Stimulated activated CD4-positive, alpha-beta T cell treated with anti-CD3 and anti-CD28 coated beads, TNF-alpha, amount 100 ng/mL, for 4 hours (primary cell): Measurements from ENCODE around the gene TFPI.
"Not testable (repeated sequence)": the region's sequence is repeated elsewhere in the genome, so short reads cannot be mapped to it uniquely, and the experiment has no call there.

ENCODE experiments used
- DNase-seq, 3 experiments: peaks; one replicate each; pipeline ENCODE4 v3.0.0-alpha.2; 2020; ENCODE audit warnings: low read depth in 3 of 3

TFPI gene

DNA sequence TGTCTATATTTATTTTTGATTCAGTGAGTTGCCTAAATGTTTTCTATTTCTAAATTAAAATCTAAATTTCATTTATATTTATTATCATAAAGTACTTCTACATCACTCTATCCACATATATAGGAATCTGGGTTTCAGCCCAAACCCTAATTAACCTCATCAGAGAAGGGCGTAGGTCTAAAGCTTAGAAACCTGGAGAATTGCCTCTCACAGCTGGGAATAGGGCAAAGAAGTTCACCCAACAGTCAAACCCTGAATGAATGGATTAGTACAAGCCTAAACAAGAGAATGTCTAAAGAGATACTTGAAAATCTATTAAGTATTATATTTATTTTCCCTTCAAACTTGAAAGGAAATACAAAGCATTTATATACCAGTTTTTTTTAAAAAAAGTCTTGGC is 26.2 kb downstream of the TFPI start:
- DNase-seq: no peak

DNA sequence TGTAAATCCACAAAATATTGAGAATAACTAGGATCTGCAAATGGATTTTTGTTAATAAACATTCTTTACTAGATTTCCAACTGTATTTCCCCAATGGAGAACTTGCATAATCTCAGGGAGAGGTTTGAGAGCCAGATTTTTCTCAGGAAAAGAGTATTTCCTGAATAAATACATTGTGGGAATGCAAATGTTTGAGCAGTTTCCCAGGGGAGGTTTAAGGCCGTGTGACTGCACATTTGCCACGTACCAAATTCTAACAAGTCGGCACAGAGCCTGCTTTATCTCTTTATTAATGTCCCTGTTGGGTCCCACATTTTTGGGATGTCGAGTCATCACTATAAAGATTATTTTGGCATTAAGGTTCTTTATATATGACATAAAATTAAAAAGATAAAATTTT is 27.0 kb downstream of the TFPI start:
- DNase-seq: no peak

DNA sequence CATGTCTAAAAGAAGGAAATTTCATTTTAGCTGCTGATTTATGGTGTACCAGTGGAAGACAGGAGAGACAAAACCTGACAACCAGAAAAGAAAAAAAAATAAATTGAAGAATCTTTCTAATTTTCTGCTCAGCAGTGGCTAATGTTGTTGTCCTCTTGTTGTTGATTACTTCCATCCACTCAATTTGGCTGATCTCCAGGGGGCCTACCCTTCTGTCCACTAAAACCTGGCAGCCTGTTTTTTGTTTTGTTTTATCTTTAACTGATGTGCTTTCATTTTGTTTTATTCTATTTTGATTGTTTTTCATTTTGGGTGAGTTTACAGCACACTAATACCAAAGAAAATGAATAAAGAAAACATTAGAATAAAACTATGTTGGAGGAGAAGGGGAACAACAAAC is 27.4 kb downstream of the TFPI start:
- no peak for DNase-seq

DNA sequence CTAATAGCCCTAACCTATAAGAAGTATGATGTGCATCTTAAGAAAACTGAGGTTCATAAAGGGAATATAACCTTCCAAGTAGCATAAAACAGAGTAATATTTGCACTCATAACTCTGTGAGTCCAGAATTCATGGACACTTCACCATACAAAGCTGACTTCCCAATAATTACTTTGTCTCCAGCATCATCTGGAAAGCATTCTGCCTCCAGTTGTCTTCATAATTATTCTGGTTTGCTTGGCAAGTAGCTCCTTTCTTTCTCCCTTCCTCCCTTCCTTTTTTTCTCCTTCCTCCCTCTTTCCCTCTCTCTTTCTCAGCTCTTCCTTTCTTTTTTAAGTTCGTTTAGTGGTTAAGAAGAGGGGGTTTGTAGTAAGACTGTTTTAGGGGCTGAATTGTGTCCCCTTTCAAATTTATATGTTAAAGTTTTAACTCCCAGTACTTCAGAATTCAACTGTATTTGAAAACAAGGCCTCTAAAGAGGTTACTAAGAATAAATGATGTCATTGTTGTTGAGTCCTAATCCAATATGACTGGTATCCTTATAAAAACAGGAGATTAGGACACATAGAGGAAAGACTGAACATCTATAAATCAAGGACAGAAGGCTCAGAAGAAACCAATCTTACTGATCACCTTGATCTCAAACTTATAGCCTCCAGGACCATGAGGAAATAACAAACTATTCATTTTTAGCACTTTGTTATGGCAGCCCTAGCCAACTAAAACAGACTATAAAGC is 28.9 kb downstream of the TFPI start:
- no peak for DNase-seq

DNA sequence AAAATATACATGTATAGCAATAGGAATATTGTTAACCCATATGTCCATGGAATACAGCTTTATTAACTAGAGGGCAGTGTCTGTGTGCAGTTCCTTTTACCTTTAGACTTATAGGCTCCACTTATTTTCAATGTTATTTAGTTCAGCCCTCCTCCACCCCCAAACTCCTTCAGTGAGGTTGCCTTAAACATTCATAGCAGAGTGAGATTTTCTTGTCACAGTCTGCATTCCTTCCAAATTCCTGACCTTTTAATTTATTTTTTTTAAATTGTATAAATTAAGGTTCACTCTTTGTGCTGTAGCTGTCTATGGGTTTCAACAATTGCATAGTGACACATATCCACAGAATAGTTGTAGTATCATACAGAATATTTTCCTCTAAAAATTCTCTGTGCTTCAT is 30.9 kb downstream of the TFPI start:
- no peak for DNase-seq

DNA sequence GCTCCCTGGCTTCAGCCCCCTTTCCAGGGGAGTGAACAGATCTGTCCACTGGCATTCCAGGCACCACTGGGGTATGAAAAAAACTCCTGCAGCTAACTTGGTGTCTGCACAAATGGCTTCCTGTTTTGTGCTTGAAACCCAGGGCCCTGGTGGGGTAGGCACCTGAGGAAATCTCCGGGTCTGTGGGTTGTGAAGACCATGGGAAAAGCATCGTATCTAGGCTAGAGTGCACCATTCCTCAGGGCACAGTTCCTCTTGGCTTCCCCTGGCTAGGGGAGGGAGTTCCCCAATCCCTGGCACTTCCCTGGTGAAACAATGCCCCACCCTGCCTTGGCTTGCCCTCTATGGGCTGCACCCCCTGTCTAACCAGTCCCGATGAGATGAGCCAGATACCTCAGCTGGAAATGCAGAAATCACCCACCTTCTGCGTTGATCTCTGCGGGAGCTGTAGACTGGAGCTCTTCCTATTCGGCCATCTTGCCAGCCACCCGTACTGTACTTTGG is 34.1 kb downstream of the TFPI start:
- no peak for DNase-seq

DNA sequence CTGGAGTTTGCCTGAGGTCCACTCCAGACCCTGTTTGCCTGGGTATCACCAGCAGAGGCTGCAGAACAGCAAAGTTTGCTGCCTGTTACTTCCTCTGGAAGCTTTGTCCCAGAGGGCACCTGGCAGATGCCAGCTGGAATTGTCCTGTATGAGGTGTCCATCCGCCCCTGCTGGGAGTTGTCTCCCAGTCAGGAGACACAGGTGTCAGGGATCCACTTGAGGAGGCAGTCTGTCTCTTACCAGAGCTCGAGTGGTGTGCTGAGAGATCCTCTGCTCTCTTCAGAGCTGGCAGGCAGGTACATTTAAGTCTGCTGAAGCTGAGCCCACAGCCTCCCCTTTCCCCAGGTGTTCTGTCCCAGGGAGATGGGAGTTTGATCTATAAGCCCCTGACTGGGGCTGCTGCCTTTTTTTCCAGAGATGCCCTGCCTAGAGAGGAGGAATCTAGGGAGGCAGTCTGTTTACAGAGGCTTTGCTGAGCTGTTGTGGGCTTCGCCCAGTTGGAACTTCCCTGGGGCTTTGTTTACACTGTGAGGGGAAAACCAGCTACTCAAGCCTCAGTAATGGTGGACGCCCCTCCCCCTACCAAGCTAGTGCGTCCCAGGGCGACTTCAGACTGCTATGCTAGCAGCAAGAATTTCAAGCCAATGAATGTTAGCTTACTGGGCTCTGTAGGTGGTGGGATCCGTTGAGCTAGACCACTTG is 34.7 kb downstream of the TFPI start:
- DNase-seq: no peak

DNA sequence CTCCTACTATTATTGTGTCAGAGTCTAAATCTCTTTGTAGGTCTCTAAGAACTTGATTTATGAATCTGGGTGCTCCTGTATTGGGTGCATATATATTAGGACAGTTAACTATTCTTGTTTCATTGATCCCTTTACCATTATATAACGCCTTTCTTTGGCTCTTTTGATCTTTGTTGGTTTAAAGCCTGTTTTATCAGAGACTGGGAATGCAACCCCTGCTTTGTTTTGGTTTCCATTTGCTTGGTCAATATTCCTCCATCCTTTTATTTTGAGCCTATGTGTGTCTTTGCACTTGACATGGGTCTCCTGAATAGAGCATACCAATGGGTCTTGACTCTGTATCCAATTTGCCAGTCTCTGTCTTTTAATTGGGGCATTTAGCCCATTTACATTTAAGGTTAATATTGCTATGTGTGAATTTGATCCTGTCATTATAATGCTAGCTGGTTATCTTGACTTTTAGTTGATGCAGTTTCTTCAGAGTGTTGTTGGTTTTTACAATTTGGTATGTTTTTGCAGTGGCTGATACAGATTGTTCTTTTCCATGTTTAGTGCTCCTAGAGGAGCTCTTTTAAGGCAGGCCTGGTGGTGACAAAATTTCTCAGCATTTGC is 36.4 kb downstream of the TFPI start:
- not testable (repeated sequence) for DNase-seq

DNA sequence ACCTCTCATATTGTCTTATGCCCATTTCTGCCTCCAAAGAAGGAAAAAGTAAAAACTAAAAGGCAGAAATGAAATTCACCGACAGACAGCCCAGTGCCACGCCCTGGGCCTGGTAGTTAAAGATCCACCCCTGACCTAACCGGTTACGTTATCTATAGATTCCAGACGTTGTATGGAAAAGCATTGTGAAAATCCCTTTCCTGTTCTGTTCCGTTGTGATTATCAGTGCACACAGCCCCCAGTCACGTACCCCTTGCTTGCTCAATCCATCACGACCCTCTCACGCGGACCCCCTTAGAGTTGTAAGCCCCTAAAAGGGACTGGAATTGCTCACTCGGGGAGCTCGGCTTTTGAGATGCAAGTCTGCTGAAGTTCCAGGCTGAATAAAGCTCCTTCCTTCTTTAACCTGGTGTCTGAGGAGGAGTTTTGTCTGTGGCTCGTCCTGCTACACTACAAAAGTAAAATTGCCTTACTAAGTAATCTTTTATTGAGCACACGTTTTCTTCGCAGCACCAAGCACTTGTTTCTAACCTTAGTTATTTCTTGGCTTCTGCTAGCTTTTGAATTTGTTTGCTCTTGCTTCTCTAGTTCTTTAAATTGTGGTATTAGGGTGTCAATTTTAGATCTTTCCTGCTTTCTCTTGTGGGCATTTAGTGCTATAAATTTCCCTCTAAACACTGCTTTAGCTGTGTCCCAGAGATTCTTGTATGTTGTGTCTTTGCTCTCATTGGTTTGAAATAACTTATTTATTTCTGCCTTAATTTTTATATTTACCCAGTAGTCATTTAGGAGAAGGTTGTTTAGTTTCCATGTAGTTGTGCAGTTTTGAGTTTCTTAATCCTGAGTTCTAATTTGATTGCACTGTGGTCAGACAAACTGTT is 37.4 kb downstream of the TFPI start:
- DNase-seq: not testable (repeated sequence)

DNA sequence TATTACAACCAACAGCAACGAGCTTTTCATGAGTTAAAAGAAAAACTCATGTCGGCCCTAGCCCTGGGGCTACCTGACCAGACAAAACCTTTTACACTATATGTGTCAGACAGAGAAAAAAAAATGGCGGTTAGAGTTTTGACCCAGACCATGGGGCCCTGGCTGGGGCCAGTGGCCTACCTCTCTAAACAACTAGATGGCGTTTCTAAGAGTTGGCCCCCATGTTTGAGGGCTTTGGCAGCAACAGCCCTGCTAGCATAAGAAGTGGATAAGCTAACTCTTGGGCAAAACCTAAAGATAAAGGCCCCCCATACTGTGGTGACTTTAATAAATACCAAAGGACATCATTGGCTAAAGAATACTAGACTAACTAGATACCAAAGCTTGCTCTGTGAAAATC is 39.3 kb downstream of the TFPI start:
- no peak for DNase-seq

DNA sequence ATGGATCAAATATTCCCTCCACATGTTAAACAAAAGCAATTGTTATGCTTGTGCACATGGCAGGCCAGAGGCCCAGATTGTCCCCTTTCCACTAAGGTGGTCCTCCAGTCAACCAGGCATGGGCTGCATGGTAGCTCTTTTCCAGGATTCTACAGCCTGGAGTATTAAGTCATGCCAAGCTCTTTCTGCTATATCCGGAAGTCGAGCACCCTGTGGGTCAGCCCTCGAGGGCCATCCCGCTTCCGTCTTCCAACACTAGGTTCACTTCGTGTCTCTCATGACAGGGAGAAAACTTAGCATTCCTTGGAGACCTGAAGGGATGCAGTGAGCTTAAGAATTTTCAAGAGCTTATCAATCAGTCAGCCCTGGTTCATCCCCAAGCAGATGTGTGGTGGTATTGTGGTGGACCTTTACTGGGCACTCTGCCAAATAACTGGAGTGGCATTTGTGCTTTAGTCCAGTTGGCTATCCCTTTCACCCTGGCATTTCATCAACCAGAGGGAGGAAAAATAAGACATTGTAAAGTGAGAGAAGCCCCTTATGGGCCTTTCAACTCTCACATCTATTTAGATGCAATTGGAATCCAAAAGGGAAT is 39.9 kb downstream of the TFPI start:
- DNase-seq: not testable (repeated sequence)

DNA sequence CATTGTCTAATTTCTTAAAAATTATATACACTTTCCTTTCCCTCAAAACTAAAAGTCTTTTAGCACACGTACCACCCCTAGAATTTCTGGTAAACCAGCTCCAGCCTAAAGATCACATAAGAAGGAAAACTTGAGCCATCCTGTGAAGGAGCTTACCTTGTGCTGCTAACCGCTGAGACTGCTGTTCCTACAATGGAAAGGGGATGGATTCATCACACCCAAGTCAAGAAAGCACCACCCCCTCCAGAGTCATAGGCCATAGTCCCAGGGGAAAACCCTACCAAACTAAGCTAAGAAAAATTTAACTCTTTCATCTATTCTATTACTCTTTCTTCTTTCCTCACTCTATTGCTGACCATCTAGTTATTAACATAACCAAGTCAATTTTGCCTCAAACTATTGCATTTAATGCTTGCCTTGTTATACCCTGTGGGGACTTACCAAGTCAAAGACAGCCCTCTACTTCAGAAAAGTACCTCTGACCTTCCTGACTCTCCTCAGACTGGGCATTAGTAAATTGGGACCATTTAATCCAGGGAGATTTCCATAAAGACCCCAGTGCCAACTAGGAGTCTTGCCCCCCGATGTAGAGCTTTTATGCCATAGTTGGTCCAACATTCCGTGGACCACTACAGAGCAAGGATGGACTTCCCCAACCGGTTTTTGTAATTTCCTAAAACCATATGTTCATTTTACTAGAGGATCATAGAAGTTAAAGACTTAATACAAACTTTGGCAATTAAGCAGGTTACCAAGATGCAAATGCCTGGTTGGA is 40.6 kb downstream of the TFPI start:
- DNase-seq: not testable (repeated sequence)

DNA sequence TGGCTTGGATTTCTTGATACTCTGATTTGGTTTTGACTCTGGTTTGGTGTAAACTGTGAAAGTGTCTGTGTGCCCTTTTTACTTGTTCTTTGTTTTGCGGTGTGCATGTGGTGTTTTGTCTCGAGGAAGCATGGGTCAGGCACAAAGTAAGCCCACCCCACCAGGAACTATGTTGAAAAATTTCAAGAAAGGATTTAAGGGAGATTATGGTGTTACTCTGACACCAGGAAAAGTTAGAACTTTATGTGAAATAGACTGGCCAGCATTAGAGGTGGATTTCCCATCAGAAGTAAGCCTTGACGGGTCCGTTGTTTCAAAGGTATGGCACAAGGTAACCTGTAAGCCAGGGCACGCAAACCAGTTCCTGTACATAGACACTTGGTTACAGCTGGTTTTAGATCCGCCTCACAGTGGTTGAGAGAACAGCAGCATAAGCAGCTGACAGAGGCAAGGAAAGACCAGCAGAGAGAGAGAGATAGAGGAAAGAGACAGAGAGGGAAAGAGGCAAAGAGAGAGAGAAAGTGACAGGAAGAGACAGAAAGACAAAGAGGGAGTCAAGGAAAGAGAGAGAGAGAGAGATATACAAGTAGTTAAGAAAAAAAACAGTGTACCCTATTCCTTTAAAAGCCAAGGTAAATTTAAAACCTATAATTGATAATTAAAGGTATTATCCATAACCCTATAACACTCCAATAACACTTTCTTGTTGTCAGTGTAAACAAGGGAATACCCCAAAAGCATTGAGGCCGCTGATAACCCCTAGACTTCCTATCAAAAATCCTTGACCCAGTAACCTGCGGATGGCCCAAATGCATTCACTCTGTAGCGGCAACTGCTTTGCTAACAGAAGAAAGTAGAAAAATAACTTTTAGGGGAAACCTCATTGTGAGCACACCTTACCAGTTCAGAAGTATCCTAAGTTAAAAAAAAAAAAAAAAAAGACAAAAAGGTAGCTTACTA is 42.6 kb downstream of the TFPI start:
- no peak for DNase-seq

DNA sequence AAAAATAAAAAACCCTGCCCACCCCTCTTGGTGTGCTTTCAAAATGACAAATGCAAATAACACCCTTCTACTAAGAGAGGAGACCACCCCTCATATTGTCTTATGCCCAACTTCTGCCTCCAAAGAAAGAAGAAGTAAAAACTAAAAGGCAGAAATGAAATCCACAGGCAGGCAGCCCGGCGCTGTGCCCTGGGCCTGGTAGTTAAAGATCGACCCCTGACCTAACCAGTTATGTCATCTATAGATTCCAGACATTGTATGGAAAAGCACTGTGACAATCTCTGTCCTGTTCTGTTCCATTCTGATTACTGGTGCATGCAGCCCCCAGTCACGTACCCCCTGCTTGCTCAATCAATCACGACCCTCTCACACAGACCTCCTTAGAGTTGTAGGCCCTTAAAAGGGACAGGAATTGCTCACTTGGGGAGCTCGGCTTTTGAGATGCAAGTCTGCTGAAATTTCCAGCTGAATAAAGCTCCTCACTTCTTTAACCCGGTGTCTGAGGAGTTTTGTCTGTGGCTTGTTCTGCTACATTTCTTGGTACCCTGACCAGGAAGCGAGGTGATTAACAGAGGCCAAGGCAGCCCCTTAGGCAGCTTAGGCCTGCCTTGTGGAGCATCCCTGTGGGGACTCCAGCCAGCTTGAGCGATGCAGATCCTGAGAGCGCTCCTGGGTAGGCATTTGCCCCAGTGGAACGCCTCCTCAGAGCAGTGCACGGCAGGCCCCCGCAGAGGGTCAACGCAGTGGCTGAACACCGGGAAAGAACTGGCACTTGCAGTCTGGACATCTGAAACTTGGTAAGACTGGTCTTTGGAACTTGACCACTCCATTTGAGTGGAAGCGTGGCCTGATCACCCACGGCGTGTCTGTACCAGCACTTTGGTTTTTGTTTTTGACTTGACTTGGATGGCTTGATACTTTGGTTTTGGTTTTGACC is 43.5 kb downstream of the TFPI start:
- DNase-seq: not testable (repeated sequence)

DNA sequence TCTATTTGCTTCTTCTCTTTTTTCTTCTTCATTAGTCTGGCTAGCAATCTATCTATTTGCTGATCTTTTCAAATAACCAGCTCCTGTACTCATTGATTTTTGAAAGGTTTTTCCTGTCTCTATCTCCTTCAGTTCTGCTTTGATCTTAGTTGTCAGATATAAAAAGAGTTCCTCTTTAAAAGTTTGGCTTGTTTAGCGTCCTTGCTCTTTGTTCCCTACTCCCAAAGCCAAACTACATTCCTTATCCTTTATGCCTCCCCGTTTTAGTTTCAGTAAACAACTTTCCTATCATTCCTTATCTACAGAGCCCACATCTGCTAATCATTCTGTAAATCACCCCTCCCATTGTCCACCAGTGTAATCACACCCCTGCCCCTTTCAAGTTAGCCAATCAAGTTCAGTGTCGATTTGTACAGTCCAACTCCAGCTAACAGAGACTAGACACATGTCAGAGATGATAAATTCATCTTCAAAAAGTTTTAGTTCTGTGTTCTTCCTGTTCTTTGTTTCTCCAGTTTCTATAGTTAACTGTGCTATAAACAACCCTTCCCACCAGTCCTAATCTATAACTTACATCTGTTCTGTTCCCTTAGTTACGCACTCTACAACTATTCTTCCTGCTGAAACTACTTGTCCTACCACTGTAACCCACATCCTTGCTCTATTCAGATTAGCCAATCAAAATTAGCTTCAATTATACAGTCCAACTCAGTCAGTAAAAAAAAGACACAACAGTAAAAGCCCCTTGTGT is 44.4 kb downstream of the TFPI start:
- DNase-seq: no peak

DNA sequence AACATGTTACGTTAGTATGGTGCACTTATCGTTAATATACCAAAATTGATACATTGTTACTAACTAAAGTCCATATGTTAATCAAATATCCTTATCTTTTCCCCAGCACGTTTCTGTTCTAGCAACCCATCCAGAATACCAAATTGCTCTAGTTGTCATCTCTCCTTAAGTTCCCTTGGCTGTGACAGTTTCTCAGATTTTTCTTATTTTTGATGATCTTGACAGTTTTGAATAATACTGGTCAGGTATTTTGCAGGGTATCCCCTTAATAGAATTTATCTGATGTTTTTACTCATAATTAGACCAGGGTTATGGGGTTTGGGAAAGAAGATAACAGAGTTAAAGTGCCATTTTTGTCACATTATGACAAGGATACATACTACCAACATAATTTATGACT is 47.8 kb downstream of the TFPI start:
- DNase-seq: no peak

DNA sequence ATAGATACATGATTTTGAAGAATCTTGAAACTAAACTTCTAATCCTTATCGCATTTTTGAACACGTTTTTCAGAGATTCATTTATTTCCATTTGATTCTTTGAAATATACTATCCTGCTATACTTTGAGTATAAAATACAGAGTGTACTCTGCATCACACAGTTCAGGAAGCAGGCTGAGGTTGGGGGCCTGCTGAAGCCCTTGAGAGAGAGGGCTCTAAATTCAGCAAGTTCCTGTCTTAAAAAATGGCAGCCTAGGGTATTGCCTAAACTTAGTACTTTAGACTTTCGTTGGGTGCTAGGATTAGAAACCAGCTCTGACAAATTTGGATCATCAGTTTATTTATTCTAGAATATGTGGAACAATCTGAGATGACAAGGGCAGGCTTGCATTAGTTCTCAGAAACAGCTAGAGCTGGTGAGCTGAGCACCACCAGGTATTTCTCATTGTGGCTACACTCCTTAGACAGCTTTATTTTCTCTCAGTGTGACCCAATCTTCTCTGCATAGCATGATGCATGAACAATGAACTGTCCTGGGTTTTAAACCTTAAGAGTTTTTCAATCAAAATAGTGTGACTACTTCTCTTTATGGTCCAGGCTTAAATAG is 49.1 kb downstream of the TFPI start:
- DNase-seq: no peak
